Medulla oblongata (tissue), 1 donor: Measurements from ENCODE around the gene COMMD9.

Experiments
- DNase-seq: peaks from one replicate; pipeline ENCODE4 v3.0.0-alpha.2; 2015; ENCODE audit errors: extremely low spot score

COMMD9 gene

DNA sequence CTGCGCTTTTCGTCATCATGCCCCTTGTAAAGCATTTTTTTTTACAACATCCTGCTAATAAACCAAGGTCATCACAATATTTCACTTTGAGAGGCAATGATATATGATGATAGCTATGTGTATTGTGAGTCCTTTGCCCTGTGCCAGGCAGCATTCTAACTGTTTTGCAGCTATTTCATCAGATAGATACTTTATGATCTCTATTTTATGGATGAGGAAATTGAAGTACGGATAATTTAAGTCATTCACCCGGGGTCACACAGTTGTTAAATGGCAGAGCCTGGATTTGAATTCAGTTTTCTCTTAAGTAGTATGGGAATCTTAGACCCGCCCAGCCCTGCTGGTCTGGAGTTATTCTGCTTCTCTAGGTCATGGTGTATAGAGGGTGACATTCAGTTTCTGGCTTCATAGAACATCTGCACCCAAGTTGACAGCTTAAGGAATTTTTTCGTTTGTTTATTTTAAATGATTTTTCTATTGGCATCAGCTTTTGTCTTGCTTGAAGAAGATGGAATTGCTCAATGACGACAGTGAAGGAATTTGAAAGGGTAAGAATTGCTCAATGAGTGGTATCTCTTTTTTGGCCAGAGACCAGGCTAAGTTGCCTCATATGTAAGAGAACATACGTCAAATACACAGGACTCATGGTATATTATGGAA, 7.8 kb upstream of the COMMD9 start:
- DNase-seq, result peak; percentile 22

DNA sequence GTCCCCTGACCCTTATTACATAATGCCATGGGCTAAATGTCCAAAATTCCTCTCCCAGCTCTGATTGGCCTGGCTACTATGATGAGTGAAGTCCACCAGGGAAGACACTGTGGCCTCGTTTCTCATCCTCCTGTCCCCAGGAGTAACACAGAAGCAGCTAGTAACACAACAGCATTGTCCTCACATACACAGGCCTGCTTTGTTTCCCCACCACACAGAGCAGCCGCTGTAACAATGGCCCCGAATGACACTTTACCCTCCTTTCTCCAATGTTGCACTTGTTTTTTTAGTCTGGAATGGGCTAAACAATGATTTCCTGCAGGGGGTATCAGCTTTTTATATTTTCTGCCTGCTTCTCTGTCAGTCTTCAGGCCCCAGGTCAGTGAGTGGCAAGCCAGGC, 6.7 kb upstream of the COMMD9 start, which contains the start of gene PRR5L:
PRR5L (plus strand) TSS at position 363 of the 400 bp plus-strand sequence. CDS start 104,834 bp downstream, outside the sequence.
- DNase-seq, result peak; percentile 93

DNA sequence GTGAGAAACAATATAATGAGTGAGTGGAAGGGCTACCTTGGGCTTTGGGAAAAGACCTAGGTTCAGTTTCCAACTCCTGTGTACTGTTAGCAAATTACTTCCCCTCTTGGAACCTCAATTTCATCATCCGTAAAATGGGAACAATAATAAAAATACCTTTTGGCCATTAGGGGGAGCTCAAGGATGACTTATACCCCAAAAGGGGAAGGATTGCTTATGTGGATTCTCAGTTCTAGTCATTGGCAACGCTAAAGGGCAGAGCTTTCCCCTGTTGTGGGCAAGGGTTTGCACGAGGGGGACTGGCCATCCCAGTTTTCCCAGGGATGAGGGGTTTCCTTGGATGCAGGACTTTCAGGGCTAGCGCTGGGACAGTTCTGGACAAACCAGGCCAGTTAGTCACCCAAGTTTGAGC, 3.1 kb upstream of the COMMD9 start:
- DNase-seq, result peak; percentile 68

DNA sequence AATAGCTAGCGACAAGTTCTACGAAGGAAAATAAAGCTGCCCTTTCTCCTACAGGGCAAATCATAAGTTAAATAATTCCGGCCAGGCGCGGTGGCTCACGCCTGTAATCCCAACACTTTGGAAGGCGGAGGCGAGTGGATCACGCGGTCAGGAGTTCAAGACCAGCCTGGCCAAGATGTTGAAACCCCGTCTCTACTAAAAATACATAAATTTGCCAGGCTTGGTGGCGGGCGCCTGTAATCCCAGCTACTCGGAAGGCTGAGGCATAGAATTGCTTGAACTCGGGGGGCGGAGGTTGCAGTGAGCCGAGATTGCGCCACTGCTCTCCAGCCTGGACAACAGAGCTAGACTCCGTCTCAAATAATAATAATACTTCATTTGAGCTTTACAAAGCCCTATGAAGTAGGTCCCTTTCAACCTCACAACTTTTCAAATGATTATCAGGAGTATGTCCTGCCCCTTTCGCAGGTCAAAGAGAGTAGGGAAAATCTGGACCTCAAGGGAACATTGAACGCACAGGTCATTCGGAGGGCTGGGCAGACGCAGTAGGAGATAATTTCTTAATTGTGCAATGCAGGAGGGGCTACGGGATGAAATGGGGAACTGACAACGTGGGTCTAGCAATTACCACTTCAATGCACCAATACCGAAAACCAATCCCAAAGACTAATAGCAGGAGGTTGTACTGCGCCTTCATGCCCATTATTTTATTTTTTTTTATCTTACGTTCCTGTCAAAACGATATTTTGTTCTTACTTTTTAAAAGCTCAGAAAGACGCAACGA, 590 bp downstream of the COMMD9 start:
- DNase-seq, result peak; percentile 18

DNA sequence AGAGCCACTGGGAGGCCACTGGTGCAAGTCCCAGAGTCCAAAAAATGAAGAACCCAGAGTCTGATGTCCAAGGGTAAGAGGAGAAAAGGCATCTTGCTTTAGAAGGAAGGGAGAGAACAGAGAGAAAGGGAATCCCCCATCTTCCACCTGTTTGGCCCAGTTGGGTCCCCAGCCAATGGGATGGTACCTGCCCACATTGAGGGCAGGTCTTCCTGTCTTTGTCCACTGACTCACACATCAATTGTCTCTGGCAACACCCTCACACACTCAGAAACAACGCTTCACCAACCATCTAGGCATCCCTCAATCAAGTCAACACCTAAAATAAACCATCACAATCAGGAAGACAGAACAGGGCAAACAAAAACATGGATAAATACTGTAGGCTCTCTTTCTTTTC, 6.3 kb downstream of the COMMD9 start:
- DNase-seq, result no peak

DNA sequence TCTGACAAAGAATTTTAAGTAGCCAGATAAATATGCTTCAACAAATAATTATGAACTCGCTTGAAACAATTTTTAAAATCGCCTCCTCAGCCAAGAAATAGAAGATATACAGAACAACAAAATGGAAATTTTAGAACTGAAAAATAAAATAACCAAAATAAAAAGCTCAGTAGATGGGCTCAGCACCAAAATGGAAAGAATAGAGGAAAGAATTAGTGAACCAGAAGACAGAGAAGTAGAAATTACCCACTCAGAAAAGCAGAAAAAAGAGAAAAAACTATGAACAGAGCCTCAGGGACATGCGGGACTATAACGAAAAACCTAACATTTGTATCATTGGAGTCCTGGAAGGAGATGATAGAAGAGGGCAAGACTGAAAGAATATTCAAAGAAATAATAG, 7.4 kb downstream of the COMMD9 start:
- no peak for DNase-seq

DNA sequence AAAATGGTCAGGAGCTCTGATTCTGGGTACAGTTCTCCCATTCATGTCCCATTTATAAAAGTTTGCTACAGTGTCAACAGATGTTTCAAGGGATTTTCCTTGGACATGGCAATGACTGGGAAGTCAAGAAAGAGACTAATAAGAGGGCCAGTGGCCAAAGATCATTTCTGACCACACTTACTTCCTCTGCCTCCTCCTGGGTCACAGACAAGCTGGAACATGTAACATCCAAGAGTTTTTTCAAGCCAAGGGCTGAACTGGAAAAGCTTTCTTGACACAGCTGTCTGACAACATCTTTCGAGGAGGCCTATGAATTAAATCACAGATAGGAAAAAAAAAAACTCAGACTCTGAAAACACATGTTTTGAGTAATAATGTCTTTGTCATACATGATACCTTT, 8.7 kb downstream of the COMMD9 start:
- DNase-seq, result no peak

DNA sequence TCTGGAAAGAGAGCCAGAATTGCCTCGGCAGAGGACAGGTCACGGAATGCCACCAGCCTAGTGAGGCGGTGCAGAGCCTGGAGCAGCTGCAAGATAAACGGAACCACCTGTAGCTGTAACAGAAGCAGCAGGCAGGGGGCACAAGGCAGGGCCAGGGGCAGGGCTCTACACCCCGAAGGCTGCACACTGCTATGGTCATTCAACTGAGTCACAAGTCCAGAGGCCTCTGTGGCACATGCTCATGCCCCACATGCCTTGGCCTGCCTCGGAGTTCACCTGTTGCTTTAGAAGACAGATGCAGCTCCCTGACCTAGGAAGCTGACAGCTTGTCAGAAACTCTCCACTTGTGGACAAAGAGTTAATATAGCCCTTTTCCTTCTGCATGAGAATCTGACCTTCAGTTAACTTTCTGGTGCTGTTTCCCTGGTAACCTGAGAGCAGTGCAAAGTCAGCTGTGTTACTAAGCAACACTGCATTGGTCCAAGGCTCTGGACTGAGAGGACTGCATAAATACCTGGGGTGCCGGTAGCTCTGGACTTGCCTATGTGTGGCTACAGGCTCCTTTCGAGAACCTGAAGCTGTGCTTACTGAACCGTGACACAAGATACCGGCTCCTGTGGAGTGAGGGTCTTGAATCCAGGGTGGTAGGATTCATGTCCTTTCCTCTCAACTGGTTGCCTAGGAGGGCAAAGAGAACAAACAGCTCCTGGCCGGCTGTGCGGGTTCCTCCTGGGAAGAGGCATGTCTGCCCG, 10.5 kb downstream of the COMMD9 start:
- peak; percentile 50 for DNase-seq

DNA sequence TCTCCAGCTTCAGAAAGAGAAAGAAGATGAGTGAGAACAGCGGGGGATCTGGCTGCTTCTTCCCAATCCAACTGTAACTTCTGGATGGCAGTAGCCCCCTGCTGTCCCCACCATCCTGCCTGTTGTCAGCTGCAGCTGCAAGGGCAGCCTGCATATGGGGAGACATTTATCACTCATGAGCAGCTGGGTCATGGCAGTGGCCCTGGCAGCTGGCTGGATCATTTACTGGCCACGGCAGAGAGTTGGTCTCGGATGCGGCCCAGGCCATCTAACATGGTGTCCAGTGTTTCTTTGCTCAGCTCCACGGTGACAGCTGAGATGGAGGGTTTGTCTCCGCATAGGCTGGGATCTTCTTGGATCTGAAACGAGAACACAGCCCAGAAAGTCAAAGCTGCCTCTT, 14.8 kb downstream of the COMMD9 start:
- no peak for DNase-seq

DNA sequence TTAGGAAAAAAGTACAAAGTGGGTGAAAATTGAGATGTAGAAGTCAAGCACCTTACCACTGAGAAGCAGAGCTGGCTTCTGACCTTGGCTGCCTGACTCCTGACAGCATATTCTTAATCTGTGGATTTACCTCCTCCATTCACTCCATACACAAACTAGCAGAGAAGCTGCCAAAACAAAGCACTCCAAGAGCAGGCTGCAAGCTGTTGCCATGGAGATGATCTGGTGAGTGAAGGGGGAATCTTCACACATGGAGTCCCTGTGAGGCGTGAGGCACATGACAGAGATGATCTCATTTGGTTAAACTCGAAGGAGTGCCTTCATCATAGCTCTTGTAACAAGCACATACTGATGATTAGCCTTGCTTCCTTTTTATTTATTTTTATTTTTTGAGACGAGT, 16.1 kb downstream of the COMMD9 start:
- DNase-seq, result no peak

DNA sequence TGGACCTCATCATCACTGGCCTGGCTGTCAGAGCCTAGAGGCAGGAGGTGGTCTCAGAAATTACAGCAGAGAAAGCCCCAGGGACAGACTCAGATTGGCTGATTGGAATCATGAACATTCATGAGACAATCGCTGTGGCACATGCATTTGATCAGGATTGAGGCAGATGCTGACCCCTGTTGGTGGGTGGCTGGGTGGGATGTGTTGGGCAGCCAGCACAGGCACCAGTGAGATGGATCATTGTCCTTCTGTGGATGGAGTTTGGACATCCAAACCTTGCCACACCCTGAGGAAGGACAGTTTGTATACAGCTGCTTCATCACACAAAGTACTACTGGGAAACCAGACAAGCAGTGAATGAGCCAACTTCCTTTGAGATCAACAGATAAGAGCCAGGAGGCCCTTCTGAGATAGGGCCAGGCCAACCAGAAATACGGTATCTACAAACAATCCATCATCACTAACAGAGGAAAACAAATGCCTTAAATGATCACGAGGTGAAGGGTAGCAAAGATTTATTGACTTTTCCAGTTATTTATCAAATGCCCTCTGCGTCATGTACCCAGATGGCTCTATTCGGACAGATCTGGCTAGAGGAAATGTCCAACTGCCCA, 17.3 kb downstream of the COMMD9 start:
- no peak for DNase-seq

DNA sequence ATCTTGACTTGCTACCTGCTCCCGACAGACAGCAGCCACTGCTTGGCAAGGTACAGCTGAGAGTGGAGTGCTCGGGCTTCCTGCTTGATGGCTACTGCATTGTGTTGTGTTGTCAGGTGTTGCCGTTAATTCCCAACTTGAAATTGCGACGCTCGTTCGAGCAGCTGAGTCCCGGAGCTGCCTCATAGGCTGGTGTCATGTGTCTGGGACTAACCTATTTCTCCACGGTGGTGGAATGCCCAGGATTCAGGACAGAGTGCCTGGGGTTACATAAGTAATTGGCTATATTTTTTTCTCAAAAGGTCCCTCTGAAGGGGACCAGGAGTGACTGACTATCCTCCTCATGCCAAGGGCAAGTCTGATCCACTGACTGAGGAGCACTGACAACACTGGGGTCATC, 18.5 kb downstream of the COMMD9 start:
- DNase-seq, result no peak

DNA sequence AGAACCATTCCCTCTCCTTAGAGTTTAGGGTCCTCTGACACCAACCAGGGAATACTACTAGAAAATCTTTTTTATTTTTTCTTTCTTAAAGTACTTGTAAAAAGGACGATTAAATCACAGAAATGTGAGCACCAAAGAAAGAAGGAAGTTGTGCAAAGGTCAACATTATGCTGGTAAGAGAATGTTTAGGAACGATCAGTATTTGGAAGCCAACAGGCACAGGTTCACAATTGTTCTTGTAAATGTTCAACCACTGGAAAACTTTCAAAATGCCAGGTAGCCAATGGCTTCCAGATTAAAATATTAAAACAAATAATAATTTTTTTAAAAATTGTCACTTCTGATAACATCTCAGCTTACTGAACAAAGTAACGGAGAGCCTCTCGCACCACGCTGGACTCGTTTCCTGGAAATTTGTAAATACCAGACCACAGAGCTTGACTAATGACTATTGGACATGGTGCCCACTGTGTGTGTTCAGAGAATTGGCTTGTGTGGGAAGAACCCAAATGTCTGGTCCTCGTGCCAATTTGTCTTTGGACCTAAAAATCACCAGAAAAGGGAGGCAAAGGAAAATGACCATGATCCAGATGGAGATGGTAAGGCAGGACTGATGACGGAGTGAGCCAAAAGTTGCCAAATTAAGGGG, 20.8 kb downstream of the COMMD9 start:
- no peak for DNase-seq

DNA sequence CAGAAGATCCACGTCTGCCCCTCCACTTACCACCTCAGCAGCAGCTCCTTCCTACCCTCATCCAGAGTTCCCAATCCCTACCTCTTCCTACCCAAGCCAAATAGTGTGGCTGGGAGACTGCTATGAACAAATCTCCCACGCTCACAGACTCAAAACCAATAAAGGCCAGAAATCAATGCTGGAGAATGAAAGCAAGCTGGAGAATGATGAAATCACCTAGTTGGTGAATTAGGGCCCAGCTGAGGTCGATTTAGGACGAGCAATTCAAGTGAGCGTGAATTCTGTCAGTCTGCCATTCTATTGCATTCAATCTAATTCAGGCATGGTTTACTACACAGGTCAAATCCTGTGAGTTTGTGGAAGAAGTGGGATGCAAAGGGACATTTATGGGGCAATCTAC, 22.5 kb downstream of the COMMD9 start:
- DNase-seq, result no peak

DNA sequence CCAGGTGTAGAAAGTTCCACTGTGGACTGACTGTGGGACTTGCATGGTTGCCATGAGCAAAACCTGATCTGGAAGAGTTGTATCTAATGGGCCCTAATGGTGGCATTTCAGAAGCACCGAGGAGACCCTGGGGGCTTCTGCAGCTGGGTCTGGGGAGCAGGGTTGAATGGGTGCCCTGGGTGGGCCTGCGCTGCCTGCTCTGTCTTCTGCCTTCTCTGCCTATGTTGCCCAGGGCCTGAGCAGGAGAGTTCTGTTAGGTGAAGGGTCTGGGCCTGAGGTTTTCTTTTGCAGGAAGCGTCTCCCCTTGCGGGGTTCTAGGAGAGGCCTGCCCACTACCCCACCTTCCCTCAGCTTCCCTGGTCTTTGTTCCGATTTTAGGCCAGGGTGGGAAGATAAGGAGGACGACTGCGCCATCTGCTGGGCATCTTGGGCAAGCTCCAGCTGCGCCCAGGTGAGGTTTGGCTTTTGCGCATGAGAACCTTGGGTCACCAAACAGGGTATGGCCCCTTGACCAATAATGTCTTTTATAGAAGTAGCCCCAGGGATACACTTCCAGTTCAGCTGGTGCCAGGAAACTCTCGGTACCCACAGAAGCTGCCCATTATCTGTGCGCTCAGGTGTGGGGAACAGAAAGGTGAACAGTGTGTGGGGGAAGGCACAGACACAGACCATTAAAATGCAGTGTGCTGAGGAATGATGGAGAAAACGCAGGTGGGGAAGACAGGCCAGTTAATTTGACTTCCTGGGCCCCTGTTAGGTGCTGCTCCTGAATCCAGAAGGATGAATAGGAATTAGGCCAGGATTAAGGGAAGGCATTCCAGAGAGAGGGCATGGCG, 23.2 kb downstream of the COMMD9 start:
- DNase-seq, result peak; percentile 63

DNA sequence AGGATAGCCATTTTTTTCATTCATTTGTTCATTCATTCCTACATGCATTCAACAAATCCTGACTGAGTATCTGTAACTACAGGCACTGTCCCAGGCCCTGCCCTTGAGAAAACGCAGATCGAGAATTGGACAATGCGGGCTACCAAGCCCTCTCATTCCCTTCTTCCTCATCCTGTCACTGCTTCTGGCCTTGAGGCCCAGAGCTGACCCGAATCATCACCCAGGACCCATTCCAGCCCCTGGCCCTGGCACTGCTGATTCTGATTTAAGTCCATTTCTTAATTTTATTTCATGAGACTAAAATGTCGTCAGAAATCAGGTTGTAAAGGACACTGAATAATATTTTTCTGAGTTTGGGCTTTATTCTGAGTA, 24.3 kb downstream of the COMMD9 start:
- DNase-seq, result no peak

DNA sequence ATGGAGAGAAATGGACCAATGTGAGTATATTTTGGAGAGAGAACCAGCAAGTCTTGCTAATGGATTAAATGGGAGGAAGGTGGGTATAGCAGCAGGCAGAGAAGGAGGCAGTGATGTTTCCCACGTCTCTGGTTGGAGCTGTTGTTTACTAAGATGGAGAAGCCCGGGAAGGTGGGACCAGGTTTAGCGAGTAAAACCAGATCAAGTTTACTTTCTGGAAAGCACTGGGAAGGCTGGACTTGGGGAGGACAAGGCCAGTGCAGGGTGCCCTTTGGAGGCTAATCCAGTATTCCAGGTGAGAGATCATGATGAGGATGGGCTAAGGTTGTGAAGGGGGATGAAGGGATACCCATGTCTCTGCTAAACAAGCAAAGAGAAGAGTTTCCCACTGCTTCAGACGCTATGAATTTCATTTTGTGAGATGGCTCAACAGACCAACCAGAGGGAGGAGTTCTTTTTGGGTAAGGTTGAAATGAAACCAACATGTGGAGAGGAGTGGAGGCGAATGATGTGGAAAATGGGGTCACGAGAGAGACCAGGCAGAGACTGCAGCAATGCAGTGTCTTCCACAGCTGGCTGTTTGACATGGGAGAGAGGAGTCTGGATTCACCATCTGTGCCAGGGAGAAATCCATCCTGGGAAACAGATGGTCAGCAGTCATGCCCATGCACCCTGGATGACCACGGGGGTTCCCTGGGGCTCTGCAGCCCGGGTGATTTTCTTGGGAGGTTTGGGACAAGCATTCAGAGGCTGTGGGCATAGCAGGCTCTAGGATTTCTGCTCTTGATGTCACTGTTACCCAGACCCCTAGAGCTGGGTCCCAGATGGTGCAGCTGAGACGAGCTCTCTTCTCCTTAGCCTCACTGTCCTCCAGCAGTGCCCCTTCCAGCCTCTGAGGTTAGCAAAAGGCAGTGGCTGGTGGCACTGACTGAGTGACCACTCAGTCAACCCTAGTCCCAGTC, 24.9 kb downstream of the COMMD9 start:
- no peak for DNase-seq

DNA sequence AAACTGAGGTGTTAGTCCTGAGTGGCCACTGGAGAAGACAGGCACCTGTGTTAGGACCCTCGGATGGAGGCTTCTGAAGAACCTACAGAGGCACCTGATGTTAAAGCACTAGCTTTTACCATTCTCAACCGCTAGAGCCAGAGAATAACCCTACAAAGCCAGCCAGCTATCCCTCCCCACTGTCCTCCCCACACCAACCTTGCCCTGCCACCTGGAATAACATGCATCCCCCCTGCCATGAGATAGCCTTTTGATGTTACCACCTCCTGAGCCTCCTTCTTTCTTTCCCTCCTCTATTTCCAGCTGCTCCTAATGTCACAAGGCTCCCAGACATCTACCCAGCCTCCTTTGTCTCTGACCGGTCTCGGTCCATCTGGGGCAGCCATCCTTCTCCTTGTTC, 28.1 kb downstream of the COMMD9 start:
- no peak for DNase-seq

DNA sequence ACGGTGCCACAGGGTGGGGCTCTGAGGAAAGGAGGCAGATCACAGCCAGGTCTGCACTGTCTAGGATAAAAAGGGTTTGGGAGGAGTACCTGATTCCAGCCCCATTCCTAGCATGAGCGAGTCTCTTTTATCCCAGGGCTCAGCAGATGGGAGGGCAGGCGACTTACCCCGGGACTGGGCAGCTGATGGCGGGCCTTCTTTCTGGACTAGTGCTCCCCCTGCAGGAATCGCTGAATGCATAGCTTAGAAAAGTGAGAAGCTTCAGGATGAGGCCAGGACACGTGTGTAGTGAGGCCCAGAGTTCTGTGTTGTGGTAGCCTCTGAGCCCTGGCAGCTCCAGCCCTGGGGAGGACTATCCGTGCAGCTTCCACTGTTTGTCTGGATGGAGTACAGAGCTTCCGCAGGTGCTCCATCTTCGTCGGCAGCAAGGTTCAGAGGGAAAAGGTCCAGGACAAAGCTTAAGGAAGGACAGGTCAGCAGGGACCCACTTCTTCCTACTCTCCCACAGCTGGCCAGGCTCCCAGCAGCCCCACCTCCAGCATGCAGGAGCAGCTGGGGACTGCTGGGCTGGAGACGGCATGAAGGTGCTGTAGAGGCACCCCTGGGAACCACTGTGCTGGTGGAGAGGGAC, 30.4 kb downstream of the COMMD9 start:
- peak; percentile 78 for DNase-seq
